ENCODE results near the gene GUCY1A1. TPM values are rescaled to one million over a fixed set of nuclear protein-coding genes. Genes with fewer than 3 reads are reported as not detected.
A peak's percentile ranks its signal among the peaks of the same experiment; 100 is the strongest.

The GUCY1A1 gene
- total RNA-seq, 4 donors from 2014 or later: 2.3 to 14.9 (median 7.8) TPM

DNA sequence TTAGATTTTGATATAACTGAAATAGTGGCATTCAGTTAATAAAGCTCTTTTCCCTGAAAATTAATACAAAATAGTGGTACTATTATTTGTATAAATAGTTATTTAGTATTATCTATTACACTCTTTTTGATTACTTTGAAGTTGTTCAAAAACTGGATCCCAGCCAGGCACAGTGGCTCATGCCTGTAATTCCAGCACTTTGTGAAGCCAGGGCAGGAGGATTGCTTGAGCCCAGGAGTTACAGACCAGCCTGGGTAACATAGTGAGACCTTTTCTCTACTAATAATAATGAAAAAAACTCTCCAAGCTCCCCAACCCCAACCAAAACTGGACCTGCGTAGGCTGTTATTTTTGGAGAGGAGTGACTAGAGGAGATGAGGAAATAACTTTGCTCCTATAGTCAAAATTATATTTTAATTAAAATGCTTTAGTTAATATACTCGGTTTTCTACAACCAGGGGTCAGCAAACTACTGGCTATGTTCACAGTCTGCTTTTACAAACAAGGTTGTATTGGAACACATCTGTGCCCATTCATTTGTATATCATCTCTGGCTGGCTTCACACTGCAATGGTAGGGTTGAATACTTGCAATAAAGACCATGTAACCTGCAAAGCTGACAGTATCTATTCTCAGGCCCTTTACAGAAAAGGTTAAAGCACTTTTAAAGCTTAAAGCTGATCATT, 27.6 kb downstream of the GUCY1A1 start:
- no peaks in the 10 kb centered on the region for H3K9me3 ChIP-seq
- TF ChIP-seq POLR2A (IDR thresholded peaks at IDR 0.05): no peak
- TF ChIP-seq, protein P1, sequence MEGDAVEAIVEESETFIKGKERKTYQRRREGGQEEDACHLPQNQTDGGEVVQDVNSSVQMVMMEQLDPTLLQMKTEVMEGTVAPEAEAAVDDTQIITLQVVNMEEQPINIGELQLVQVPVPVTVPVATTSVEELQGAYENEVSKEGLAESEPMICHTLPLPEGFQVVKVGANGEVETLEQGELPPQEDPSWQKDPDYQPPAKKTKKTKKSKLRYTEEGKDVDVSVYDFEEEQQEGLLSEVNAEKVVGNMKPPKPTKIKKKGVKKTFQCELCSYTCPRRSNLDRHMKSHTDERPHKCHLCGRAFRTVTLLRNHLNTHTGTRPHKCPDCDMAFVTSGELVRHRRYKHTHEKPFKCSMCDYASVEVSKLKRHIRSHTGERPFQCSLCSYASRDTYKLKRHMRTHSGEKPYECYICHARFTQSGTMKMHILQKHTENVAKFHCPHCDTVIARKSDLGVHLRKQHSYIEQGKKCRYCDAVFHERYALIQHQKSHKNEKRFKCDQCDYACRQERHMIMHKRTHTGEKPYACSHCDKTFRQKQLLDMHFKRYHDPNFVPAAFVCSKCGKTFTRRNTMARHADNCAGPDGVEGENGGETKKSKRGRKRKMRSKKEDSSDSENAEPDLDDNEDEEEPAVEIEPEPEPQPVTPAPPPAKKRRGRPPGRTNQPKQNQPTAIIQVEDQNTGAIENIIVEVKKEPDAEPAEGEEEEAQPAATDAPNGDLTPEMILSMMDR (IDR thresholded peaks at IDR 0.05): no peak
- H3K36me3 ChIP-seq: no peaks in the 10 kb centered on the region
- no peak for DNase-seq
- no peaks in the 10 kb centered on the region for H3K4me1 ChIP-seq
- no peaks in the 10 kb centered on the region for H3K27me3 ChIP-seq
- no peak overlapping the region for H3K4me3 ChIP-seq
- peak overlapping the region in 1 of 4 donors; percentile 0 for H3K27ac ChIP-seq

GRCh38 chr4:155696226-155696625, 29.6 kb downstream of the GUCY1A1 start:
- no peaks in the 10 kb centered on the region for H3K36me3 ChIP-seq
- no peaks in the 10 kb centered on the region for H3K4me1 ChIP-seq
- TF ChIP-seq POLR2A (IDR thresholded peaks at IDR 0.05): no peak
- TF ChIP-seq, protein P1 (IDR thresholded peaks at IDR 0.05): no peak
- no peak for DNase-seq
- no peak overlapping the region for H3K27ac ChIP-seq
- H3K27me3 ChIP-seq: no peaks in the 10 kb centered on the region
- H3K9me3 ChIP-seq: no peaks in the 10 kb centered on the region
- H3K4me3 ChIP-seq: no peak overlapping the region

- H3K9me3 ChIP-seq: no peaks in the 10 kb centered on the region
- no peak for TF ChIP-seq POLR2A (IDR thresholded peaks at IDR 0.05)
- TF ChIP-seq, protein P1 (IDR thresholded peaks at IDR 0.05): no peak
- H3K36me3 ChIP-seq: no peaks in the 10 kb centered on the region
- no peak for DNase-seq
- no peak overlapping the region for H3K27ac ChIP-seq
- no peaks in the 10 kb centered on the region for H3K27me3 ChIP-seq
- no peaks in the 10 kb centered on the region for H3K4me1 ChIP-seq
- H3K4me3 ChIP-seq: no peak overlapping the region
Measured at GRCh38 chr4:155696726-155697125, 30.1 kb downstream of the GUCY1A1 start.

- TF ChIP-seq, protein P1 (IDR thresholded peaks at IDR 0.05): no peak
- TF ChIP-seq POLR2A (IDR thresholded peaks at IDR 0.05): no peak
- Histone ChIP-seq H3K27ac (no peak overlapping the region), H3K9me3 (no peaks in the 10 kb centered on the region), H3K4me1 (no peaks in the 10 kb centered on the region), H3K36me3 (no peaks in the 10 kb centered on the region), H3K27me3 (no peaks in the 10 kb centered on the region), H3K4me3 (no peak overlapping the region)
- DNase-seq: no peak
Measured at GRCh38 chr4:155701827-155702226, 35.2 kb downstream of the GUCY1A1 start.

- Histone ChIP-seq H3K4me1 (no peaks in the 10 kb centered on the region), H3K36me3 (no peaks in the 10 kb centered on the region), H3K27me3 (no peaks in the 10 kb centered on the region), H3K9me3 (no peaks in the 10 kb centered on the region), H3K27ac (no peak overlapping the region), H3K4me3 (no peak overlapping the region)
- no peak for DNase-seq
- no peak for TF ChIP-seq POLR2A (IDR thresholded peaks at IDR 0.05)
- TF ChIP-seq, protein P1 (IDR thresholded peaks at IDR 0.05): no peak
Measured at GRCh38 chr4:155703486-155704247, 37.0 kb downstream of the GUCY1A1 start.
